GM23248 (cell line): ENCODE results near the gene SMPD3.

Experiments
- EZH2 ChIP-seq: fragments of 200-600 bp; sonication (generic); IDR thresholded peaks from 2 replicates; pipeline ENCODE4 v1.6.1; 2018; ENCODE audit warnings: antibody characterized with exemption, mild to moderate bottlenecking; ENCODE audit not compliant: insufficient read depth, poor library complexity, severe bottlenecking
- EZH2phosphoT487 ChIP-seq: fragments of 200-600 bp; sonication (generic); IDR thresholded peaks from 2 replicates; pipeline ENCODE4 v1.6.1; 2018; ENCODE audit warnings: antibody characterized with exemption, moderate library complexity, mild to moderate bottlenecking, low read depth; ENCODE audit not compliant: insufficient read depth

DNA sequence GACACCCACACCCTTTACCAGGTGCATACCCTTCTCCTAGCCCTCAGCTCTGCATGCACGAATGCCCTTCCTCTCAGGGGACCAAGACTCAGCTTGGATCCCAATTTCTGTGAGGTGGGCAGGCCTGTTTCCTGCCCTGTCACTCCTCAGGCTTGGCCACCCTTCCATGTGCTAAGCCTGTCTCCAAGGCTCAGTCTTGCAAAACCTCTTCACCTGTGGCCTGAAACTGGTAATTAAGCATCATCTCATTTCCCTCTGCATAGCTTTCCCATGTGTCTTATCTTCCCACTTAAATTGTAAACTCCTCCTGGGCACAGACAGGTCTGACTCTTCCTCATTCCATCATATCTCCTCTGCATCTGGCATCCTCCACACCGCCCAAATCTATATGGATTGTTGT is 31.0 kb upstream of the SMPD3 start:
- no peak for TF ChIP-seq EZH2phosphoT487
- no peak for TF ChIP-seq EZH2
